GM12891 (cell line): ENCODE results near the gene ST6GALNAC3.
A peak's percentile ranks its signal among the peaks of the same experiment; 100 is the strongest.

Source experiments
- DNase-seq: peaks from one replicate; pipeline ENCODE4 v3.0.0; 2011; ENCODE audit warnings: low spot score; ENCODE audit not compliant: insufficient read length
- FAIRE-seq: peaks from 2 replicates; lab custom pipeline; 2011; peaks lifted over from hg19 to GRCh38; lab: Jason Lieb, UNC
- PAX5 ChIP-seq: IDR thresholded peaks from 2 replicates; pipeline ENCODE4 v1.6.1; 2011; ENCODE audit warnings: low read length, moderate library complexity, mild to moderate bottlenecking; ENCODE audit not compliant: insufficient read depth, severe bottlenecking
- POLR2A ChIP-seq: IDR thresholded peaks from 2 replicates; pipeline ENCODE4 v1.6.1; 2011; ENCODE audit warnings: low read depth, low read length, control low read depth
- POLR2AphosphoS5 ChIP-seq: IDR thresholded peaks from 2 replicates; pipeline ENCODE4 v1.6.1; 2011; ENCODE audit warnings: low read depth, low read length, control low read depth
- POU2F2 ChIP-seq: IDR thresholded peaks from 2 replicates; pipeline ENCODE4 v1.6.1; 2011; ENCODE audit warnings: low read depth, mild to moderate bottlenecking, control low read depth, low read length, moderate library complexity
- SPI1 ChIP-seq: IDR thresholded peaks from 2 replicates; pipeline ENCODE4 v1.6.1; 2011; ENCODE audit warnings: low read depth, low read length, control low read depth
- TAF1 ChIP-seq: IDR thresholded peaks from 2 replicates; pipeline ENCODE4 v1.6.1; 2011; ENCODE audit warnings: low read depth, low read length, control low read depth

ST6GALNAC3 gene

DNA sequence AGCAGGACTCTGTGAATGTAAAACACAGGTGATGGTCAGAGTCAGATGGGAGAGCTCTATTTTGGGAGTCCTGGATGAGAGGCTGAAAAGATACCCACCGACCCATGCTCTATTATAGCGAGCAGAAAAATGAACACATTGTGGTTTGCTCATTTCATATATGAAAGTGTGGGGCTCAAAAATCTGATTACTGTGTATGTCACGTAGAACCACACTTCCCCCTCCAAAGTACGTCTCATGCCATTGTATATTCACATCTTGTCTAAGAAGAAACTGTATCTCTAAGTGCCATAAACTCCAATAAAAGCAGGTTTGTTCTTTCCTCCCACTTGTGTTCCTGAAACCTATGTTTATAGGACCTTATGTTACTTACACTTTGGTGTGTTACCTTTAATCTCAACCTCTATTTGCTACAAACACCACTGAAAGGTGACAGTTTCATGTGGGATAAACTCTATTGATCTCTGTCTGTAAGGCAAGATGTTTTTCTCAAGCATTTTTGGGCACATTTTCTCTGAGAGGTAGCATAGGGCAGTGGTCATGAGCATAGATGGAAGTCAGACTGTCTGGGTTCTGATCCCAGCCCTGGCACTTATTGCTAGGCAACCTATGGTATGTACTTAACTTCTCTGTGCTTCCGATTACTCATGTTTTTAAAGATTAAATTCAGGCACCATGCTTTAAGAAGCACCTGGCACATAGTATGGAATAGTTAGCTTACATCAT is 214.4 kb downstream of the ST6GALNAC3 start:
- FAIRE-seq, result no peak
- DNase-seq, result no peak
- TF ChIP-seq POLR2A (no peak), SPI1 (no peak), POLR2AphosphoS5 (no peak), PAX5 (no peak)

DNA sequence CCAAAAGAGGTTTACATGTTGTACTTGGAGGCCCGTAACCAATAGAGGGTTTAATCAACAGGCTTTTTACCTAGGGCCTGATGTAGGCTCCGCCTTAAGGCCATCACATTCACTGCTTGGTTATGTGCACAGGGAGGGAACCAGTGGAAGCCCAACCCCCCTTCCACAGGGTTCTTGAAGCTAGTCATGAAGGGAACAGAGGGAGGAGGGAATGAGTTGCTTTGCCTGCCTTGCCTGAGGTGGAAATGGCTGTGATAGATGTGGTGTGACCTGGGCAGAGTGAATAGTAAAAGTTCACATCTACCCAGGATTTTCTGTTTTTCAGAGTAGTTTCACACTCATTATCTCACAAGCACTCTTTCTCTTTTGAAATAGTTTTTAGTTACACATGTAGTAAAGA is 215.1 kb downstream of the ST6GALNAC3 start:
- TF ChIP-seq PAX5, result no peak
- no peak for TF ChIP-seq POLR2A
- TF ChIP-seq TAF1, result no peak
- TF ChIP-seq POU2F2, result no peak
- no peak for TF ChIP-seq SPI1
- no peak for TF ChIP-seq POLR2AphosphoS5
- DNase-seq, result no peak
- no peak for FAIRE-seq

- DNase-seq, result no peak
- no peak for TF ChIP-seq SPI1
- TF ChIP-seq POU2F2, result no peak
- TF ChIP-seq POLR2A, result no peak
- TF ChIP-seq PAX5, result no peak
- no peak for TF ChIP-seq POLR2AphosphoS5
- TF ChIP-seq TAF1, result no peak
- no peak for FAIRE-seq
Observed at GRCh38 chr1:76290271-76290670, 215.7 kb downstream of the ST6GALNAC3 start.

DNA sequence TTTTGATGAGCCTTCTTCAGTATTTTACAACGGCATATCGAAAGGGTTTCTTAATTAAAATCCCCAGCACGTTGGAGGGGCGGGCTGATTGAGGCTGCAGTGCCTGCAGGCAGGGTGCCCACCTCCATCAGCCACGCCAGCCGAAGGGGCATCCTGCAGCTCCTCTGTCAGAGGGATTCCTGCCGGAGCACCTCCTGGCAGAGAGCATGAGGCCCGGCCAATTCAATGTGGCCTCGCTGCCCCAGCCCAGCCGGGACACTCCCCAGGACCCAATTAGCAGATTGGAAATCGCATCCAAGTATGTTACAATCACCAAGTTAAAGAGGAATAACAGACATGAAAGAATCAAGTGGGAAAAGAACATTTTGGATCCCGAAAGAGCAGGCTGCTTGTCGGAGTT is 216.6 kb downstream of the ST6GALNAC3 start:
- no peak for TF ChIP-seq POLR2AphosphoS5
- TF ChIP-seq POU2F2, result no peak
- no peak for TF ChIP-seq PAX5
- FAIRE-seq, result no peak
- no peak for DNase-seq

- no peak for DNase-seq
- no peak for FAIRE-seq
- TF ChIP-seq POU2F2 (no peak), TAF1 (no peak), POLR2A (no peak), POLR2AphosphoS5 (no peak), SPI1 (no peak), PAX5 (no peak)
Observed at GRCh38 chr1:76291737-76292136, 217.2 kb downstream of the ST6GALNAC3 start.

DNA sequence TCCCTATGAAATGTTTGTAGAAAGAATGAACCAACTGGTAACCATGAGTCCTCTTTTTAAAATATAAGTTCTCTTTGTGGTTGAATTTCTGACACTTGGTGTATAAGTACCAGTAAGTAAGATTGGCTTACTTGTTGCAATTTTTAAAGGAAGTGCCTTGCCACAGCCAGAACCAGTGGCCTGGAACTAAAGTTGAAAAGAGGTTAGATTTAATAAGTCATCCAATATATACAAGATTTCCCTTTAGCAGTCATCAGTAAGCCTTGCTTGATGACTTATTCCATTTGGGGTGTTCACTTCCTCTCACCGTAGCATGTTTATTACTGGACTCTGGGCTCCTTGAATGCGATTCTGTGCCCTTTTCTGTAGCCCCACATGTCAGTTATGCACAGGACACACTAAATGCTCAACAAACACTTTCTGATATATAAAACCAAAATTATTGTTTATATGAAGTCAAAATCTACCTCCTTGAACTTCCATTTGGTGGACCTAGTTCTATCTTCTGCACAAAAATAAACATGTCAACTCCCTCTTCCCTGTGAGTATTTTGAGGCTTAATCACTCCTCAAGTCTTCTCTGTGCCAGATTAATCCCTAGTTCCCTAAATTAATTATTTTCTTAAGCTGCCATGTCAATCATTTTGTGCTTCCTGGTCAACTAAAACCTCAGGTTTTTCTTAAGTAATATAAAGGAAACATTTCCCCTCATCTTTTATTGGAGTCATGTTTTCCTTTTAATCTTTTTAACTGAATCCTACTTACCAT is 218.1 kb downstream of the ST6GALNAC3 start:
- no peak for TF ChIP-seq POLR2AphosphoS5
- no peak for FAIRE-seq
- no peak for DNase-seq

DNA sequence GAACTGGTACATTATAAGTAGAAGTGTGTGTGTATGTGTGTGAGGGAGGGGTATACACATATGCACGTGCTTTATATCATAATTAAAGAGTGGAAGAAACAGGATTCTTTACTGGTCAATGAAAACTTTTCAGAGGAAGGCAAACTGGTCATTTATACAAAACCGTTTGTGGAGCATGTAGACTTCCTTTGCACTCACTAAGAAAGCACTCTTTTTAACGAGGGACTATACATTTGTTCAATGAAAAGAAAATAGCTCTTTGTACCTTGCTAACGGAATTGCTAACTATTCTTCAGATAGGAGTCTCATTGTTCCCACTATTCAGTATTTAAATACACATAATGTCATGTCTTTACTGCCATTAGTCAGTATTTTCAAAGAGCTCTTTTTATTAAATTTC is 219.3 kb downstream of the ST6GALNAC3 start:
- DNase-seq (no peak), FAIRE-seq (no peak)
- TF ChIP-seq SPI1 (no peak), POLR2AphosphoS5 (no peak), POU2F2 (no peak), POLR2A (no peak), PAX5 (no peak), TAF1 (no peak)

GRCh38 chr1:76294482-76295194 is 220.1 kb downstream of the ST6GALNAC3 start:
- no peak for FAIRE-seq
- no peak for TF ChIP-seq POU2F2
- no peak for TF ChIP-seq TAF1
- TF ChIP-seq POLR2AphosphoS5, result no peak
- peak; percentile 41 for TF ChIP-seq PAX5
- TF ChIP-seq SPI1, result no peak
- DNase-seq, result no peak

DNA sequence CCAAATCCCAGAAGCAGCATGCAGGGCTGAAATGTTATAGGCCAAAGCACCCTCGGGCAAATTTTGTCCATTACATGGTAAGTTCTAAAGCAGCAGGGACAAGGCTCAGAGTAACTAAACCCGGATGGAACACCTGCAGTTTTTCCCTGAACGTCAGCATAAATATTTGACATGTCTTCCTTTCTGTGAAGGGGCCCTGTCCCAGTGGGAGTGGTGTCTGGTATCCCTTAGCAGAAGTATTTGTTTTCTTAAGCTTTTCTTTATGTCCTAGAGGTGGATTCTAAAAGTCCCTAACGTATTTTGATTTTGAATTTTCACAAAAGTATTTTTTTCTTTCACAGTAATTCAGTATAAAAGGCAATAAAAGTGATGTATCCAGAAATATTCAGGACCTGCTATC is 223.9 kb downstream of the ST6GALNAC3 start:
- DNase-seq, result no peak
- FAIRE-seq, result no peak
- TF ChIP-seq PAX5 (no peak), POLR2A (no peak), POU2F2 (no peak), SPI1 (no peak), POLR2AphosphoS5 (no peak), TAF1 (no peak)

DNA sequence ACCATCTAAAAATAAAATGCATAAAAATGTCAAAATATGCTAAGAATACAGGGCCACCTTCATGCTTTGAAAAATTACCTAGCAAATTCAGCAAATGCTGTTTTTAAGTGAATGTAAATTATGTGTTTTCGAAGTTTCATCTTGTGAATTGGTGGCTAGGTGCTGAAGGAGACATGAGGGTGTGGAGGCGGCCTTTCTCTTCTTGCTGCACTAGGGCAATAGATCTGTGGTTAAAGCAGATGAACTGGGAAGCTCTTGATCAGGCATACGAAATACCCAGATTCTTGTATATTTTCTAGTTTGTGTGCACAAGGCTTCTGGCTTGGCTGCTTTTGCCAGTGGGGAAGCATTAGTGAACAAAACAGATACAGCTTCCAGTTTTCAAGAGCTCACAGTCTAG is 224.5 kb downstream of the ST6GALNAC3 start:
- DNase-seq (no peak), FAIRE-seq (no peak)
- TF ChIP-seq PAX5, result no peak
- TF ChIP-seq POLR2AphosphoS5, result no peak
- TF ChIP-seq POLR2A, result no peak
- TF ChIP-seq TAF1, result no peak
- TF ChIP-seq SPI1, result no peak
- TF ChIP-seq POU2F2, result no peak
